WTC11 (cell line): ENCODE measurements around the gene MTF1. TPM values are rescaled to one million over a fixed set of nuclear protein-coding genes. Genes with fewer than 3 reads are reported as not detected.

ENCODE experiments used
- ATAC-seq: fragments of 200-7000 bp; cut with Tn5 transposase; 2 replicates; pipeline ENCODE4 v1.10.0; 2021; ENCODE audit warnings: mild to moderate bottlenecking, moderate library complexity
- CTCF ChIA-PET: fragments of 300-600 bp; sonication (Branson Sonifier 250); formaldehyde crosslinking; loops from one replicate; lab custom pipeline; 2021; ENCODE audit warnings: antibody characterized with exemption; lab: Charles Lee
- POLR2A ChIA-PET: fragments of 350-600 bp; sonication (Branson Sonifier 250); formaldehyde crosslinking; loops from one replicate; lab custom pipeline; 2021; ENCODE audit warnings: antibody characterized with exemption; lab: Charles Lee
- DNase-seq: peaks from one replicate; pipeline ENCODE4 v3.0.0; 2021; ENCODE audit warnings: low spot score
- H3K27ac Mint-ChIP-seq: 2 replicates; pipeline ENCODE4 v1.8.0; 2021; ENCODE audit warnings: mixed read lengths
- H3K27me3 Mint-ChIP-seq: 2 replicates; pipeline ENCODE4 v1.8.0; 2021; ENCODE audit warnings: low read depth, mild to moderate bottlenecking, moderate library complexity, mixed read lengths
- H3K36me3 Mint-ChIP-seq: 2 replicates; pipeline ENCODE4 v1.8.0; 2021; ENCODE audit warnings: mixed read lengths
- H3K4me1 Mint-ChIP-seq: 2 replicates; pipeline ENCODE4 v1.8.0; 2022; ENCODE audit warnings: mixed read lengths
- H3K4me3 Mint-ChIP-seq: 2 replicates; pipeline ENCODE4 v1.8.0; 2021; ENCODE audit warnings: mild to moderate bottlenecking, moderate library complexity, mixed read lengths
- H3K9me3 Mint-ChIP-seq: 2 replicates; pipeline ENCODE4 v1.8.0; 2021; ENCODE audit warnings: mixed read lengths
- AFF4 ChIP-seq: sonication (generic); formaldehyde crosslinking; IDR thresholded peaks from 2 replicates; pipeline ENCODE4 v1.8.1; 2023; ENCODE audit warnings: mild to moderate bottlenecking, missing genetic modification reagents, borderline replicate concordance
- ARID4B ChIP-seq: sonication (generic); formaldehyde crosslinking; IDR thresholded peaks from 2 replicates; pipeline ENCODE4 v1.8.0; 2023; ENCODE audit warnings: missing genetic modification reagents, mild to moderate bottlenecking, borderline replicate concordance
- CDX4 ChIP-seq: fragments of 250-450 bp; sonication (Bioruptor Pico); IDR thresholded peaks from 2 replicates; pipeline ENCODE4 v1.9.0; 2021; ENCODE audit warnings: moderate library complexity, mild to moderate bottlenecking, inconsistent platforms, borderline replicate concordance
- CTCF ChIP-seq: fragments of 200-600 bp; IDR thresholded peaks from 2 replicates; pipeline ENCODE4 v1.8.0; 2022; ENCODE audit warnings: antibody characterized with exemption
- ELF4 ChIP-seq: sonication (generic); formaldehyde crosslinking; IDR thresholded peaks from 2 replicates; pipeline ENCODE4 v1.8.1; 2022; ENCODE audit warnings: low read depth, mild to moderate bottlenecking, moderate library complexity, missing genetic modification reagents
- ERG ChIP-seq: fragments of 250-450 bp; sonication (Bioruptor Pico); IDR thresholded peaks from 2 replicates; pipeline ENCODE4 v1.8.0; 2021; ENCODE audit warnings: mild to moderate bottlenecking
- ESRRA ChIP-seq: sonication (generic); formaldehyde crosslinking; IDR thresholded peaks from 2 replicates; pipeline ENCODE4 v1.8.1; 2022; ENCODE audit warnings: mild to moderate bottlenecking, missing genetic modification reagents, borderline replicate concordance
- FOXJ3 ChIP-seq: sonication (generic); formaldehyde crosslinking; IDR thresholded peaks from 2 replicates; pipeline ENCODE4 v1.9.0; 2021; ENCODE audit warnings: missing genetic modification reagents, mild to moderate bottlenecking, borderline replicate concordance
- FOXK1 ChIP-seq: sonication (generic); formaldehyde crosslinking; IDR thresholded peaks from 2 replicates; pipeline ENCODE4 v1.8.0; 2022; ENCODE audit warnings: mild to moderate bottlenecking, moderate library complexity, missing genetic modification reagents
- GABPB1 ChIP-seq: sonication (generic); formaldehyde crosslinking; IDR thresholded peaks from 2 replicates; pipeline ENCODE4 v1.8.1; 2023; ENCODE audit warnings: mild to moderate bottlenecking, missing genetic modification reagents
- KAT7 ChIP-seq: sonication (generic); formaldehyde crosslinking; IDR thresholded peaks from 2 replicates; pipeline ENCODE4 v1.8.1; 2023; ENCODE audit warnings: missing genetic modification reagents, mild to moderate bottlenecking, borderline replicate concordance
- NFYB ChIP-seq: sonication (generic); formaldehyde crosslinking; conservative IDR thresholded peaks from 2 replicates; pipeline ENCODE4 v1.8.0; 2022; ENCODE audit warnings: low read depth, missing genetic modification reagents
- PREB ChIP-seq: sonication (generic); formaldehyde crosslinking; IDR thresholded peaks from 2 replicates; pipeline ENCODE4 v1.8.1; 2022; ENCODE audit warnings: mild to moderate bottlenecking, missing genetic modification reagents, moderate library complexity, borderline replicate concordance
- PRRX2 ChIP-seq: fragments of 250-450 bp; sonication (Bioruptor Pico); IDR thresholded peaks from 2 replicates; pipeline ENCODE4 v1.8.0; 2021; ENCODE audit warnings: mild to moderate bottlenecking
- TP53 ChIP-seq: sonication (generic); formaldehyde crosslinking; IDR thresholded peaks from 2 replicates; pipeline ENCODE4 v1.8.1; 2023; ENCODE audit warnings: mild to moderate bottlenecking, missing genetic modification reagents
- ZBTB43 ChIP-seq: sonication (generic); formaldehyde crosslinking; IDR thresholded peaks from 2 replicates; pipeline ENCODE4 v1.8.1; 2023; ENCODE audit warnings: mild to moderate bottlenecking, missing genetic modification reagents
- ZNF121 ChIP-seq: sonication (generic); formaldehyde crosslinking; IDR thresholded peaks from 2 replicates; pipeline ENCODE4 v1.8.0; 2023; ENCODE audit warnings: missing genetic modification reagents
- ZNF317 ChIP-seq: sonication (generic); formaldehyde crosslinking; IDR thresholded peaks from 2 replicates; pipeline ENCODE4 v1.8.1; 2023; ENCODE audit warnings: low read depth, mild to moderate bottlenecking, moderate library complexity, missing genetic modification reagents, borderline replicate concordance
- ZNF423 ChIP-seq: fragments of 250-450 bp; sonication (Bioruptor Pico); IDR thresholded peaks from 2 replicates; pipeline ENCODE4 v2.1.2; 2022; ENCODE audit warnings: mild to moderate bottlenecking, moderate library complexity
- ZNF425 ChIP-seq: fragments of 250-450 bp; sonication (Bioruptor Pico); conservative IDR thresholded peaks from 2 replicates; pipeline ENCODE4 v1.9.0; 2021; ENCODE audit warnings: mild to moderate bottlenecking
- total RNA-seq: library from RNA; stranded (reverse); gene quantifications from 3 replicates; pipeline ENCODE4 v1.2.3, GENCODE V29; 2021

Gene MTF1
- total RNA-seq, 1 experiment from 2014 or later: 12.2 TPM

GRCh38 chr1:37782491-37782890, 76.9 kb downstream of the MTF1 start (continued):
- no peak for TF ChIP-seq AFF4 (CRISPR knock-in tag)
- no peak for TF ChIP-seq CDX4 (CRISPR knock-in tag)
- no peak for TF ChIP-seq CTCF
- no peak for TF ChIP-seq PREB (CRISPR knock-in tag)
- no peak for TF ChIP-seq FOXK1 (CRISPR knock-in tag)
- no peak for TF ChIP-seq KAT7 (CRISPR knock-in tag)
- no peak for TF ChIP-seq ESRRA (CRISPR knock-in tag)
- TF ChIP-seq, all 79 proteins: peak for 0

GRCh38 chr1:37778654-37779053, 80.7 kb downstream of the MTF1 start:
- POLR2A ChIA-PET: no interaction called here
- ATAC-seq: no peak

More at GRCh38 chr1:37778654-37779053, 80.7 kb downstream of the MTF1 start:
- CTCF ChIA-PET: interaction anchor here (1.1 to 1.2 kb wide), 2 partner anchors 13 to 87 kb away, joined by 3 to 4 read pairs; no protein-coding TSS in a partner anchor
- H3K4me3 Mint-ChIP-seq: no peak overlapping the region
- DNase-seq: no peak
- H3K36me3 Mint-ChIP-seq: no peaks in the 10 kb centered on the region
- peaks cover 9% of the 10 kb centered on the region for H3K9me3 Mint-ChIP-seq
- H3K27ac Mint-ChIP-seq: no peak overlapping the region
- TF ChIP-seq GABPB1 (CRISPR knock-in tag) (no peak), FOXJ3 (CRISPR knock-in tag) (no peak), NFYB (CRISPR knock-in tag) (no peak), ERG (CRISPR knock-in tag) (no peak), ZNF317 (CRISPR knock-in tag) (no peak), ZNF121 (CRISPR knock-in tag) (no peak), ARID4B (CRISPR knock-in tag) (no peak), PRRX2 (CRISPR knock-in tag) (no peak), TP53 (CRISPR knock-in tag) (no peak), ELF4 (CRISPR knock-in tag) (no peak), ZNF425 (no peak), ZBTB43 (CRISPR knock-in tag) (no peak), ZNF423 (CRISPR knock-in tag) (no peak)
- TF ChIP-seq, all 79 proteins: peak for 0
- Mint-ChIP-seq H3K27me3 (peaks cover 40% of the 10 kb centered on the region), H3K4me1 (no peaks in the 10 kb centered on the region)
